Measurements from ENCODE around the gene U2AF1L4.

DNA sequence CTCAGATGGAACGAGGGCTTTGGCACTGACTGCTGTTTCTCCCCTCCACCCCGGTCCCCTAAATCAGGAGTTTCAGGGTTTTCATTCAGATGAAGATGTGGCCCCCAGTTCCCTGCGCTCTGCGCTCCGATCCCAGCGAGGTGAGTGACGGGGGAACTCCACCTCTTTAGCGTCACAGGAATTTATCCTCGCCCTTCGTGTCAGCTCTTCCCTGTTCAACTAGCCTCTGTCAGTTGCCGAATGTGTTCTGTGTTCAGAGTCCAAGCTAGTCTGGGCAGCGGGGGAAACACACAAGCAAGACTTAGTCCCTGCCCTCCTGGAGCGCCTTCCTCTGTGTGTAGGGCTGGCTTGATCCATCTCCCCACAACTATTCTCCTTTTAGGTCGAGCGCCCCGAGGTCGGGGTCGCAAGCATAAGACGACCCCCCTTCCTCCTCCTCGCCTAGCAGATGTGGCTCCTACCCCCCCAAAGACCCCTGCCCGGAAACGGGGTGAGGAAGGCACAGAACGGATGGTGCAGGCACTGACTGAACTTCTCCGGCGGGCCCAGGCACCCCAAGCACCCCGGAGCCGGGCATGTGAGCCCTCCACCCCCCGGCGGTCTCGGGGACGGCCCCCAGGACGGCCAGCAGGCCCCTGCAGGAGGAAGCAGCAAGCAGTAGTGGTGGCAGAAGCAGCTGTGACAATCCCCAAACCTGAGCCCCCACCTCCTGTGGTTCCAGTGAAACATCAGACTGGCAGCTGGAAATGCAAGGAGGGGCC is 25.6 kb downstream of the U2AF1L4 start:
- TF ChIP-seq, protein P1, sequence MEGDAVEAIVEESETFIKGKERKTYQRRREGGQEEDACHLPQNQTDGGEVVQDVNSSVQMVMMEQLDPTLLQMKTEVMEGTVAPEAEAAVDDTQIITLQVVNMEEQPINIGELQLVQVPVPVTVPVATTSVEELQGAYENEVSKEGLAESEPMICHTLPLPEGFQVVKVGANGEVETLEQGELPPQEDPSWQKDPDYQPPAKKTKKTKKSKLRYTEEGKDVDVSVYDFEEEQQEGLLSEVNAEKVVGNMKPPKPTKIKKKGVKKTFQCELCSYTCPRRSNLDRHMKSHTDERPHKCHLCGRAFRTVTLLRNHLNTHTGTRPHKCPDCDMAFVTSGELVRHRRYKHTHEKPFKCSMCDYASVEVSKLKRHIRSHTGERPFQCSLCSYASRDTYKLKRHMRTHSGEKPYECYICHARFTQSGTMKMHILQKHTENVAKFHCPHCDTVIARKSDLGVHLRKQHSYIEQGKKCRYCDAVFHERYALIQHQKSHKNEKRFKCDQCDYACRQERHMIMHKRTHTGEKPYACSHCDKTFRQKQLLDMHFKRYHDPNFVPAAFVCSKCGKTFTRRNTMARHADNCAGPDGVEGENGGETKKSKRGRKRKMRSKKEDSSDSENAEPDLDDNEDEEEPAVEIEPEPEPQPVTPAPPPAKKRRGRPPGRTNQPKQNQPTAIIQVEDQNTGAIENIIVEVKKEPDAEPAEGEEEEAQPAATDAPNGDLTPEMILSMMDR (IDR thresholded peaks at IDR 0.05; ENCODE audit: low read depth, low read length): no peak
- TF ChIP-seq EZH2phosphoT487 (IDR thresholded peaks at IDR 0.05; ENCODE audit: low read depth): no peak

Data from OCI-LY3 (cell line).